HG03439 (cell line): ENCODE measurements around the gene RAI14.
"Not testable (repeated sequence)": the region's sequence is repeated elsewhere in the genome, so short reads cannot be mapped to it uniquely, and the experiment has no call there.

Experiments used
- ATAC-seq: cut with Tn5 transposase; IDR thresholded peaks from one replicate; pipeline ENCODE4 v1.9.1; 2021; ENCODE audit warnings: mild to moderate bottlenecking, moderate library complexity; ENCODE audit not compliant: unreplicated experiment

RAI14 gene

DNA sequence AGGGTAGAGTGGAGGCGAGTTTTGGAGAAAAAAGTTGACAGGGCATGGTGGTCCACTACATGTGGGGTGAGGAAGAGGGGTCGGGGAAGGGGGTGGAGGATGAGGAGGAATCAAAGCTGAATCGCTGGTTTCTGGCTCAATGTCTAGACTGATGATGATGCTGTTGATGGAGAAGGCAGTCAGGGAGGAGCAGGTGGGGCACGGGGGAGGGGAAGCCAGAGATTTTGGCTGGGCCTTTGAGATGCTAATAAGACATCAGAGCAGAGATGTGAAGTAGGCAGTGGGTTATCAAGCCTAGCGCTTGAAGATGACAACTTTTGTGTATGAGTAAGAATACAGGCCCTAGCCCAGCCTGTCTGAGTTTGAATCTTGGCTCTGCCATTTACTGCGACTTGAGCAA lies 150.4 kb downstream of the RAI14 start:
- no peak for ATAC-seq

- ATAC-seq = no peak
Observed at GRCh38 chr5:34811706-34812105, 155.6 kb downstream of the RAI14 start.

GRCh38 chr5:34813509-34813908 lies 157.4 kb downstream of the RAI14 start:
- no peak for ATAC-seq

DNA sequence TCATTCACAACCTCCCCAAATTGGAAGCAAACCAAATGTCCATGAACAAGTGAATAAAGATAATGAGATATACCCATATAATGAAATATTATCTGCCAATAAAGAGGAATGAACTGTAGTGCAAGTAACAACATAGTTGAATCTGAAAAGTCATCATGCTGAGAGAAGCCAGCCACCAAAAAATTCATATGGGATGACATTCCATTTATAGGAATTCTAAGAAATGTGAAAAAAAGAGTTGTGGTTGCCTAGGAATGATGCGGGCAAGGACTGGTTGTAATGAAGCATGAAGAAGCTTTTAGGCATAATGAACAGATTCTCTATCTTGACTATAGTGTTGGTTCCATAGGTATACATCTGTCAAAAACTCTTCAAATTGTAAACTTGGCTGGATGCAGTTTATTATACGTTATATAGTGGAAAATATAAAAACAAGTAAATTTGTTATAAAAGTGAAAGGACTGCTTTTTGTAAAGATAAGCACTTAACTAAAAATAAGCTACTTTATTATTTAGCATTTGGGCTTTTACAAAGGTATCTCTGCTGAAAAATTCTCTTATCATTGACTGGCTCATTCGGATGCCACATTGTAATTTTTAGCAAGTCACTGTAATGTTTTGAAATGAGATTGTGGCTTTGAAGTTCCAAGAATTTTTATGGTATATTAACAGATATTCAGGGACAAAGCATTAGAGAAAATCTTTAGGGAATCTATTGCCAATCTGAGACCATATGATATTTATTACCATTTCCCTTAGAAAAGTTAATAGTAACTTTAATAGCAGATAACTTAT lies 161.6 kb downstream of the RAI14 start:
- no peak for ATAC-seq

GRCh38 chr5:34818717-34819116 lies 162.6 kb downstream of the RAI14 start:
- ATAC-seq = no peak

GRCh38 chr5:34820593-34820992 lies 164.5 kb downstream of the RAI14 start:
- ATAC-seq = no peak

DNA sequence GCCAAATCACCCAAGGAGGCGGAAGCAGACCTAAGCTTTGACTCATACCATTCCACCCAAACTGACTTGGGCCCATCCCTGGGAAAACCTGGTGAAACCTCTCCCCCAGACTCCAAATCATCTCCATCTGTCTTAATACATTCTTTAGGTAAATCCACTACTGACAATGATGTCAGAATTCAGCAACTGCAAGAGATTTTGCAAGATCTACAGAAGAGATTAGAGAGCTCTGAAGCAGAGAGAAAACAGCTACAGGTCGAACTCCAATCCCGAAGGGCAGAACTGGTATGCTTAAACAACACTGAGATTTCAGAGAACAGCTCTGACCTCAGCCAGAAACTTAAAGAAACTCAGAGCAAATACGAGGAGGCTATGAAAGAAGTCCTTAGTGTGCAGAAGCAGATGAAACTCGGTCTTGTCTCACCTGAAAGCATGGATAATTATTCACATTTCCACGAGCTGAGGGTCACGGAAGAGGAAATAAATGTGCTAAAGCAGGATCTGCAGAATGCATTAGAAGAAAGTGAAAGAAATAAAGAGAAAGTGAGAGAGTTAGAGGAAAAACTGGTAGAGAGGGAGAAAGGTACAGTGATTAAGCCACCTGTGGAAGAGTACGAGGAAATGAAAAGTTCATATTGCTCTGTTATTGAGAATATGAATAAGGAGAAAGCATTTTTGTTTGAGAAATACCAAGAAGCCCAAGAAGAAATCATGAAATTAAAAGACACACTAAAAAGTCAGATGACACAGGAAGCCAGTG lies 167.0 kb downstream of the RAI14 start:
- no peak for ATAC-seq

GRCh38 chr5:34826347-34826746 lies 170.2 kb downstream of the RAI14 start:
- no peak for ATAC-seq

- ATAC-seq = no peak
Observed at GRCh38 chr5:34827588-34828506, 171.7 kb downstream of the RAI14 start.

GRCh38 chr5:34830827-34831226 lies 174.7 kb downstream of the RAI14 start:
- ATAC-seq = not testable (repeated sequence)

DNA sequence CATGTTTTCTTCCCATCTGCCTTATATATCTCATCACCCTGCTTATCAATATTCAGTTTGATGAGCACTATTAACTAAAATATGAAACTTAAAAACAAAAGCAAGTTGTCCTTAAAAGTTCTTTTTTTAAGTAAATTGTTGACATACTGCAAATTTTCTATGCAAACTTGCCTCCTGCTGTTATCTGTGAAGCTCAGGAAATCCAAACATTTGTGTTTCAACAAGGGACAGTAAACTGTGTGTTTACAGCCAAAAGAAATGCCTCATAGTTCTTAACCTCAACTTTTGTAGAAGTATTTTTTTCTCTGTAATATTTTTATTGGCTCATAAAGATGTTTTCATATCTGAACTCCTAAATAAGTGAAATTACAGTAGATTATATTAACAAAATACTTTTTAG lies 175.2 kb downstream of the RAI14 start:
- ATAC-seq = no peak

- ATAC-seq = no peak
Observed at GRCh38 chr5:34832568-34832967, 176.4 kb downstream of the RAI14 start.

DNA sequence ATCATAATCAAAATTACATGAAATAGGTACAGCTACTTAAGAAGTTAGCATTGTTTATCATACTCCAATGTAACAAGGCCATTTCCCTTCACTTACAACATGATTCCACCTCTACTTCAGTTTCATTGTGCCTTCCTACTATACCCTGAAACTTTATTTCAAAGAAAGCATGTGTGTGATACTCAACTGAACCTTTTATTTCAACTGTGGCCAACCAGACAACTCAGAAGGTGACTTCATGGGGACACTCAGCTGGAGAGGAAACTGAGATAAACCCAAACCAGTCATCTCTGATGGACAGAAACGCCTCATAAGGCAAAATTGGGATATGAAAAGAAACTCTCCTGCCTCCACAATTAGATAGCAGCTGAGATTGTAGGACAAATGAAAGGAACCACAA lies 177.0 kb downstream of the RAI14 start:
- ATAC-seq = no peak

GRCh38 chr5:34833976-34834793 lies 178.1 kb downstream of the RAI14 start:
- no peak for ATAC-seq

GRCh38 chr5:34834794-34835089 lies 178.6 kb downstream of the RAI14 start:
- ATAC-seq = no peak

GRCh38 chr5:34835664-34836063 lies 179.5 kb downstream of the RAI14 start:
- ATAC-seq = no peak

GRCh38 chr5:34838785-34839714 lies 182.9 kb downstream of the RAI14 start, which contains the start of gene TTC23L:
TTC23L (plus strand) TSS chr5:34839164; CDS start chr5:34840672, 1,508 bp downstream.
- peak; percentile 99 for ATAC-seq

DNA sequence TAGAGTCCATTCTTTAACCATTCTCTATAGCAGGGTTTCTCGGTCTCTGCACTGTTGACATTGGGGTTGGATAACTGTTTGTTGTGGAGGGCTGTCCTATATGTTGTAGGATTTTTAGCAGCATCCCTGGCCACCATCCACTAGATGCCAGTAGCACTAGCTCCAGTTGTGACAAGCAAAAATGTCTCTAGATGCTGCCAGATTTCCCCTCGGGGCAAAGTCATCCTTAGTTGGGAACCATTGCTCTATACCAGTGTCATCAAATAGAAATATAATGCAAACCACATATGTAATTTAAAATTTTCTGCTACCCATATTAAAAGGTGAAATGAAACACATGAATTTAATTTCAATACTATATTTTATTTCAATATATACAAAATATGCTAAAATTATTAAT lies 185.7 kb downstream of the RAI14 start:
- no peak for ATAC-seq

GRCh38 chr5:34842554-34842953 lies 186.4 kb downstream of the RAI14 start:
- no peak for ATAC-seq
